ENCODE results near the gene IL13. TPM values are rescaled to one million over a fixed set of nuclear protein-coding genes. Genes with fewer than 3 reads are reported as not detected.
"Not testable (repeated sequence)": the region's sequence is repeated elsewhere in the genome, so short reads cannot be mapped to it uniquely, and the experiment has no call there.

IL13 gene
- polyA plus RNA-seq, 1 donor (not counting 4 experiments of a cell fraction or from before 2014, with no cell fraction given) = not detected

- no peaks in the 10 kb centered on the region for H3K4me1 ChIP-seq (ENCODE audit: control insufficient read depth, extremely low read depth, insufficient read depth, low read length)
- DNase-seq (ENCODE audit: low read depth, low spot score) (no peak), FAIRE-seq (no peak)
- H3K79me2 ChIP-seq (ENCODE audit: control insufficient read depth, insufficient read depth, low read length) = no peaks in the 10 kb centered on the region
- no peak overlapping the region for H3K4me2 ChIP-seq (ENCODE audit: control insufficient read depth, extremely low read depth, insufficient read depth, low read depth, low read length)
- H3K27me3 ChIP-seq (ENCODE audit: control insufficient read depth, extremely low read depth, insufficient read depth, low read length) = no peaks in the 10 kb centered on the region
- H3K9me1 ChIP-seq (ENCODE audit: control insufficient read depth, extremely low read depth, insufficient read depth, low read length) = no peaks in the 10 kb centered on the region
- H3K9ac ChIP-seq (ENCODE audit: control insufficient read depth, extremely low read depth, insufficient read depth, low read length) = no peak overlapping the region
- H4K20me1 ChIP-seq (ENCODE audit: control insufficient read depth, extremely low read depth, insufficient read depth, low read length) = no peaks in the 10 kb centered on the region
- dilution Hi-C loops (cut with MboI; ENCODE audit: extremely low pct_ligation_motif_present, low sequenced_read_pairs) = no loop called here
- no peak overlapping the region for H2AFZ ChIP-seq (ENCODE audit: control insufficient read depth, low read length)
- H3K27ac ChIP-seq (ENCODE audit: control insufficient read depth, insufficient read depth, low read length) = no peak overlapping the region
- TF ChIP-seq CTCF (optimal IDR thresholded peaks at IDR 0.05 in 1 of 3, IDR thresholded peaks at IDR 0.05 in 1 of 3, conservative IDR thresholded peaks at IDR 0.05 in 1 of 3; ENCODE audit: extremely low read depth in 1 of 3, insufficient read depth in 2 of 3, low read length in 3 of 3) (no peak), EZH2 (IDR thresholded peaks at IDR 0.05; ENCODE audit: low read length) (no peak)
- no peak overlapping the region for H3K4me3 ChIP-seq (ENCODE audit: control insufficient read depth in 2 of 3, extremely low read depth in 1 of 3, insufficient read depth in 2 of 3, low read depth in 1 of 3, low read length in 3 of 3)
- no peaks in the 10 kb centered on the region for H3K9me3 ChIP-seq (ENCODE audit: control insufficient read depth, low read depth, low read length)
- H3K36me3 ChIP-seq (ENCODE audit: control insufficient read depth in 2 of 2, extremely low read depth in 1 of 2, insufficient read depth in 2 of 2, low read length in 2 of 2) = peaks cover 0 to 7% of the 10 kb centered on the region in 2 experiments
Observed at GRCh38 chr5:132629230-132629944, 28.6 kb upstream of the IL13 start.

GRCh38 chr5:132633587-132633986 lies 24.4 kb upstream of the IL13 start:
- H3K36me3 ChIP-seq (ENCODE audit: control insufficient read depth in 2 of 2, extremely low read depth in 1 of 2, insufficient read depth in 2 of 2, low read length in 2 of 2) = peaks cover 0 to 16% of the 10 kb centered on the region in 2 experiments
- H3K9me3 ChIP-seq (ENCODE audit: control insufficient read depth, low read depth, low read length); FAIRE-seq; H3K4me3 ChIP-seq (ENCODE audit: control insufficient read depth in 2 of 3, extremely low read depth in 1 of 3, insufficient read depth in 2 of 3, low read depth in 1 of 3, low read length in 3 of 3); H2AFZ ChIP-seq (ENCODE audit: control insufficient read depth, low read length); H4K20me1 ChIP-seq (ENCODE audit: control insufficient read depth, extremely low read depth, insufficient read depth, low read length); H3K27me3 ChIP-seq (ENCODE audit: control insufficient read depth, extremely low read depth, insufficient read depth, low read length); H3K79me2 ChIP-seq (ENCODE audit: control insufficient read depth, insufficient read depth, low read length); DNase-seq (ENCODE audit: low read depth, low spot score); H3K4me2 ChIP-seq (ENCODE audit: control insufficient read depth, extremely low read depth, insufficient read depth, low read depth, low read length); H3K4me1 ChIP-seq (ENCODE audit: control insufficient read depth, extremely low read depth, insufficient read depth, low read length); dilution Hi-C loops (cut with MboI; ENCODE audit: extremely low pct_ligation_motif_present, low sequenced_read_pairs); H3K9me1 ChIP-seq (ENCODE audit: control insufficient read depth, extremely low read depth, insufficient read depth, low read length); H3K9ac ChIP-seq (ENCODE audit: control insufficient read depth, extremely low read depth, insufficient read depth, low read length); H3K27ac ChIP-seq (ENCODE audit: control insufficient read depth, insufficient read depth, low read length): not testable (repeated sequence)

GRCh38 chr5:132635873-132636272 lies 22.1 kb upstream of the IL13 start:
- Histone ChIP-seq H3K4me2 (ENCODE audit: control insufficient read depth, extremely low read depth, insufficient read depth, low read depth, low read length) (no peak overlapping the region), H3K36me3 (ENCODE audit: control insufficient read depth in 2 of 2, extremely low read depth in 1 of 2, insufficient read depth in 2 of 2, low read length in 2 of 2) (peaks cover 7 to 17% of the 10 kb centered on the region in 2 experiments), H2AFZ (ENCODE audit: control insufficient read depth, low read length) (no peak overlapping the region), H3K9ac (ENCODE audit: control insufficient read depth, extremely low read depth, insufficient read depth, low read length) (no peak overlapping the region), H4K20me1 (ENCODE audit: control insufficient read depth, extremely low read depth, insufficient read depth, low read length) (no peaks in the 10 kb centered on the region), H3K27ac (ENCODE audit: control insufficient read depth, insufficient read depth, low read length) (no peak overlapping the region), H3K9me3 (ENCODE audit: control insufficient read depth, low read depth, low read length) (no peaks in the 10 kb centered on the region), H3K9me1 (ENCODE audit: control insufficient read depth, extremely low read depth, insufficient read depth, low read length) (no peaks in the 10 kb centered on the region), H3K79me2 (ENCODE audit: control insufficient read depth, insufficient read depth, low read length) (no peaks in the 10 kb centered on the region), H3K4me3 (ENCODE audit: control insufficient read depth in 2 of 3, extremely low read depth in 1 of 3, insufficient read depth in 2 of 3, low read depth in 1 of 3, low read length in 3 of 3) (no peak overlapping the region), H3K4me1 (ENCODE audit: control insufficient read depth, extremely low read depth, insufficient read depth, low read length) (no peaks in the 10 kb centered on the region), H3K27me3 (ENCODE audit: control insufficient read depth, extremely low read depth, insufficient read depth, low read length) (no peaks in the 10 kb centered on the region)
- dilution Hi-C loops (cut with MboI; ENCODE audit: extremely low pct_ligation_motif_present, low sequenced_read_pairs) = no loop called here
- FAIRE-seq (no peak), DNase-seq (ENCODE audit: low read depth, low spot score) (no peak)
- TF ChIP-seq EZH2 (IDR thresholded peaks at IDR 0.05; ENCODE audit: low read length) (no peak), CTCF (optimal IDR thresholded peaks at IDR 0.05 in 1 of 3, IDR thresholded peaks at IDR 0.05 in 1 of 3, conservative IDR thresholded peaks at IDR 0.05 in 1 of 3; ENCODE audit: extremely low read depth in 1 of 3, insufficient read depth in 2 of 3, low read length in 3 of 3) (no peak)

Data from keratinocyte (primary cell).